Panc1 (cell line): ENCODE results near the gene SERPINA3. TPM values are rescaled to one million over a fixed set of nuclear protein-coding genes. Genes with fewer than 3 reads are reported as not detected.
A peak's percentile ranks its signal among the peaks of the same experiment; 100 is the strongest.

ENCODE experiments used
- ATAC-seq: fragments of 200-7000 bp; cut with Tn5 transposase; 2 replicates; pipeline ENCODE4 v1.9.1; 2020; ENCODE audit warnings: mild to moderate bottlenecking, moderate library complexity
- BruUV-seq: library from RNA; stranded (reverse); fragments of 400-500 nt; replicated peaks from 2 replicates; lab custom pipeline; 2021; lab: Mats Ljungman, UMichigan
- CTCF ChIA-PET: fragments of 300-600 bp; sonication (Branson Sonifier 250); formaldehyde crosslinking; loops from one replicate; lab custom pipeline; 2022; ENCODE audit warnings: antibody characterized with exemption; lab: Charles Lee
- POLR2A ChIA-PET: fragments of 300-600 bp; sonication (Branson Sonifier 250); formaldehyde crosslinking; loops from one replicate; lab custom pipeline; 2022; ENCODE audit warnings: antibody characterized with exemption; lab: Charles Lee
- DNase-seq: peaks from one replicate; pipeline ENCODE4 v3.0.0-alpha.2; 2010; ENCODE audit warnings: low read depth, low spot score
- H3K27ac ChIP-seq: 2 replicates; pipeline ENCODE4 v1.5.1; 2011; ENCODE audit warnings: mild to moderate bottlenecking, low read length, inconsistent platforms
- H3K27me3 ChIP-seq: fragments of 200-500 bp; sonication (Bioruptor generic); 2 replicates; pipeline ENCODE4 v1.6.0; 2014; ENCODE audit warnings: low read length, inconsistent platforms; ENCODE audit not compliant: control insufficient read depth, insufficient read depth
- H3K36me3 ChIP-seq: fragments of 200-500 bp; sonication (Bioruptor generic); 2 replicates; pipeline ENCODE4 v1.5.1; 2014; ENCODE audit warnings: inconsistent platforms, mild to moderate bottlenecking, low read length, moderate library complexity; ENCODE audit not compliant: control insufficient read depth, insufficient read depth
- H3K4me1 ChIP-seq: 2 replicates; pipeline ENCODE4 v1.5.1; 2011; ENCODE audit warnings: inconsistent platforms, mild to moderate bottlenecking, low read length, moderate library complexity; ENCODE audit not compliant: control insufficient read depth, insufficient read depth
- H3K4me3 ChIP-seq, 2 experiments: 2 replicates each; pipeline ENCODE4 v1.5.1; 2011 to 2012; ENCODE audit warnings: low read depth in 2 of 2, low read length in 2 of 2, mild to moderate bottlenecking in 2 of 2, inconsistent platforms in 1 of 2, moderate library complexity in 1 of 2
- H3K9me3 ChIP-seq: fragments of 200-500 bp; sonication (Bioruptor generic); 2 replicates; pipeline ENCODE4 v1.5.1; 2014; ENCODE audit warnings: low read depth, mild to moderate bottlenecking, inconsistent platforms, low read length, moderate library complexity; ENCODE audit not compliant: control insufficient read depth, insufficient read depth
- CTCF ChIP-seq: fragments of 450-650 bp; IDR thresholded peaks from 2 replicates; pipeline ENCODE4 v1.5.1; 2017; ENCODE audit warnings: mild to moderate bottlenecking
- POLR2AphosphoS5 ChIP-seq: IDR thresholded peaks from 2 replicates; pipeline ENCODE4 v1.6.1; 2012; ENCODE audit warnings: mild to moderate bottlenecking, low read depth, low read length, moderate library complexity
- REST ChIP-seq, 2 experiments: IDR thresholded peaks; 2 replicates each; pipeline ENCODE4 v1.6.1; 2011 to 2012; ENCODE audit warnings: low read depth in 2 of 2, control low read depth in 1 of 2, low read length in 1 of 2, mild to moderate bottlenecking in 1 of 2, moderate library complexity in 1 of 2; ENCODE audit not compliant: insufficient read depth in 1 of 2
- SIN3A ChIP-seq: IDR thresholded peaks from 2 replicates; pipeline ENCODE4 v1.6.1; 2012; ENCODE audit warnings: low read depth, mild to moderate bottlenecking, low read length, moderate library complexity, borderline replicate concordance; ENCODE audit not compliant: insufficient read depth
- TCF7L2 ChIP-seq: IDR thresholded peaks from 2 replicates; pipeline ENCODE4 v1.6.1; 2011; ENCODE audit warnings: mild to moderate bottlenecking, low read depth, low read length, inconsistent platforms
- in situ Hi-C: cut with HindIII; loops from 2 replicates; pipeline ENCODE4 v1.10.0; 2016; ENCODE audit warnings: low sequenced_read_pairs, low pct_unique_long_range_greater_than_20kb
- intact Hi-C: fragments of 100-400 bp; cut with micrococcal nuclease; formaldehyde crosslinking; loops from one replicate; pipeline ENCODE4 v1.10.0; 2022; ENCODE audit not compliant: unreplicated experiment
- total RNA-seq: library from RNA; stranded (reverse); gene quantifications from one replicate; pipeline ENCODE4 v1.2.1, GENCODE V29; 2021; ENCODE audit not compliant: unreplicated experiment

SERPINA3 gene
- total RNA-seq, 1 experiment from 2014 or later = 5.7 TPM

GRCh38 chr14:94599656-94600004, 12.6 kb upstream of the SERPINA3 start:
- no TSS peak for BruUV-seq
- POLR2A ChIA-PET = no interaction called here
- in situ Hi-C loops = no loop called here
- ATAC-seq = no peak; the same call in 1 of the 2 replicates
- H3K27me3 ChIP-seq = no peaks in the 10 kb centered on the region
- TF ChIP-seq TCF7L2 (no peak), SIN3A (no peak), POLR2AphosphoS5 (no peak), REST (IDR thresholded peaks at IDR 0.05; ENCODE audit: insufficient read depth in 1 of 2, low read depth in 2 of 2, low read length in 1 of 2) (no peak), CTCF (no peak)
- CTCF ChIA-PET = interaction anchor here (0.7 kb wide), 1 partner anchor 467 kb away, joined by 3 read pairs; no protein-coding TSS in a partner anchor
- H3K9me3 ChIP-seq = no peaks in the 10 kb centered on the region
- H3K4me3 ChIP-seq = no peak overlapping the region
- intact Hi-C loops = no loop called here
- DNase-seq = no peak
- H3K27ac ChIP-seq = peak overlapping the region; percentile 82
- H3K4me1 ChIP-seq = peaks cover 32% of the 10 kb centered on the region
- H3K36me3 ChIP-seq = no peaks in the 10 kb centered on the region

- no TSS peak for BruUV-seq
- intact Hi-C loops (no loop called here), in situ Hi-C loops (no loop called here)
- Histone ChIP-seq H3K4me1 (peaks cover 32% of the 10 kb centered on the region), H3K27ac (peak overlapping the region; percentile 82), H3K27me3 (no peaks in the 10 kb centered on the region), H3K4me3 (no peak overlapping the region), H3K9me3 (no peaks in the 10 kb centered on the region), H3K36me3 (no peaks in the 10 kb centered on the region)
- DNase-seq = no peak
- ATAC-seq = no peak
- TF ChIP-seq POLR2AphosphoS5 (no peak), SIN3A (no peak), REST (IDR thresholded peaks at IDR 0.05; ENCODE audit: insufficient read depth in 1 of 2, low read depth in 2 of 2, low read length in 1 of 2) (no peak)
- ChIA-PET CTCF (no interaction called here), POLR2A (no interaction called here)
These were observed 12.0 kb upstream of the SERPINA3 start for GRCh38 chr14:94600148-94600545.
